ENCODE data around the gene SCN9A. TPM values are rescaled to one million over a fixed set of nuclear protein-coding genes. Genes with fewer than 3 reads are reported as not detected.

SCN9A gene
- total and polyA plus RNA-seq, 2 of the 8 experiments (the other 6 are each of a cell fraction or from before 2014, with no cell fraction given): 1.6 to 6.2 TPM

DNA sequence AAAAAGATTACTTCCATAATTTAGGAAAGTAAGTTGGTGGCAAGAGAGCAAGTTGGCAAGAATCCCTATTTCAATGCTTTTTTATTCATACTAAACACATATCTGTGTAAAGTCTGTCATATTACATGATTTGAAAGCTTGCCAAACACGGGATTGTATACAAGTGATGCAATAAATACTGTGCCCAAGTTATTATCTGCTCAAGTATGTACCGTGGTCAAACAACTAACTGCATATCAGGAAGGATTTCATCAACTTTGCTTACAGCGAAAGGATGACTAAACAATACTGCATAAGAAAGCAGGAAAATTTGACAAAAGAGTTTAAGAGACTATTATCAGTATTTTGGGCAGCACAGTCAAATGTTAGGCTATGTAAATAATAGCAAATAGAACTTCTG lies 178.3 kb downstream of the SCN9A start:
- Histone ChIP-seq H2BK120ac (replicated peaks; ENCODE audit: low read depth, low read length) (no peak overlapping the region), H2BK15ac (ENCODE audit: low read length) (no peak overlapping the region), H3K56ac (replicated peaks; ENCODE audit: insufficient read length, low read depth, low read length) (no peak overlapping the region), H4K91ac (replicated peaks; ENCODE audit: insufficient read length, low read length) (no peak overlapping the region), H3K14ac (ENCODE audit: insufficient read length) (no peak overlapping the region), H3K4me3 (ENCODE audit: extremely low read depth in 1 of 4, insufficient read depth in 2 of 4, low read depth in 3 of 4, low read length in 4 of 4) (no peak overlapping the region), H3K9ac (replicated peaks in 1 of 4; ENCODE audit: extremely low read depth in 1 of 4, low read depth in 3 of 4, low read length in 3 of 4) (peak overlapping the region in 1 of 4 experiments; percentile 8; a peak in 1 of 7 replicates), H3K4ac (replicated peaks; ENCODE audit: insufficient read length, low read depth, low read length) (no peak overlapping the region), H3K36me3 (ENCODE audit: control insufficient read depth in 2 of 4, insufficient read depth in 4 of 4, low read length in 3 of 4) (no peaks in the 10 kb centered on the region), H3K23me2 (ENCODE audit: low read depth, low read length) (no peaks in the 10 kb centered on the region), H3K18ac (ENCODE audit: extremely low read depth, low read length) (no peak overlapping the region), H4K8ac (ENCODE audit: extremely low read depth, insufficient read depth, low read length) (no peak overlapping the region), H3K4me2 (ENCODE audit: insufficient read depth in 1 of 2, low read depth in 2 of 2, low read length in 2 of 2) (no peak overlapping the region), H2BK5ac (ENCODE audit: low read depth, low read length) (no peak overlapping the region), H2BK12ac (ENCODE audit: low read depth, low read length) (no peak overlapping the region), H2AK5ac (ENCODE audit: low read depth, low read length) (no peak overlapping the region), H3K9me3 (ENCODE audit: insufficient read depth in 2 of 2, low read depth in 1 of 2, low read length in 1 of 2) (no peaks in the 10 kb centered on the region; a peak in 1 of 4 replicates), H2AFZ (ENCODE audit: low read length) (no peak overlapping the region), H3K27me3 (replicated peaks in 1 of 4; ENCODE audit: control insufficient read depth in 3 of 4, extremely low read depth in 1 of 4, insufficient read depth in 3 of 4, low read length in 3 of 4) (no peaks in the 10 kb centered on the region), H4K20me1 (replicated peaks in 1 of 2; ENCODE audit: control insufficient read depth in 1 of 2, insufficient read depth in 2 of 2, low read length in 2 of 2) (no peaks in the 10 kb centered on the region), H3K27ac (ENCODE audit: low read depth, low read length) (no peak overlapping the region), H2BK20ac (ENCODE audit: low read length) (no peak overlapping the region), H4K5ac (ENCODE audit: insufficient read length, low read depth, low read length) (no peak overlapping the region), H3K79me1 (ENCODE audit: low read depth, low read length) (no peaks in the 10 kb centered on the region), H3K79me2 (ENCODE audit: control insufficient read depth in 1 of 2, insufficient read depth in 2 of 2, low read length in 2 of 2) (no peaks in the 10 kb centered on the region), H3K23ac (ENCODE audit: insufficient read length) (no peak overlapping the region), H3K4me1 (replicated peaks in 1 of 4; ENCODE audit: control insufficient read depth in 3 of 4, insufficient read depth in 4 of 4, low read length in 3 of 4) (no peaks in the 10 kb centered on the region)
- WGBS, 2 experiments (ENCODE audit: extremely low coverage in 1 of 2, insufficient coverage in 1 of 2, insufficient read length in 1 of 2, insufficient replicate concordance in 2 of 2, low coverage in 1 of 2, low lambda C conversion rate in 2 of 2, missing lambda C conversion rate in 1 of 2): 92% methylated on average over 3 of the region's 3 CpGs; no CpG with 5 or more reads in 1 of the 2 experiments
- FAIRE-seq (no peak), DNase-seq (ENCODE audit: low read depth in 1 of 2, low spot score in 2 of 2) (no peak)
- TF ChIP-seq BCL11A (IDR thresholded peaks at IDR 0.05; ENCODE audit: low read depth in 2 of 2, low read length in 2 of 2): no peak
- ChIA-PET CTCF (ENCODE audit: partially characterized antibody) (no interaction called here), POLR2A (ENCODE audit: partially characterized antibody) (no interaction called here)

Measured in H1 (cell line).